Fibroblast of gingiva (primary cell): ENCODE measurements around the gene TNNT3.

Source experiments
- DNase-seq: peaks from one replicate; pipeline ENCODE4 v3.0.0-alpha.2; 2011; ENCODE audit warnings: low read depth

The TNNT3 gene

GRCh38 chr11:1923201-1923956 is 3.9 kb downstream of the TNNT3 start:
- DNase-seq, result no peak

- DNase-seq, result no peak
Observed at GRCh38 chr11:1924181-1924580, 4.7 kb downstream of the TNNT3 start.

- DNase-seq, result no peak
Observed at GRCh38 chr11:1924646-1925372, 5.3 kb downstream of the TNNT3 start.

DNA sequence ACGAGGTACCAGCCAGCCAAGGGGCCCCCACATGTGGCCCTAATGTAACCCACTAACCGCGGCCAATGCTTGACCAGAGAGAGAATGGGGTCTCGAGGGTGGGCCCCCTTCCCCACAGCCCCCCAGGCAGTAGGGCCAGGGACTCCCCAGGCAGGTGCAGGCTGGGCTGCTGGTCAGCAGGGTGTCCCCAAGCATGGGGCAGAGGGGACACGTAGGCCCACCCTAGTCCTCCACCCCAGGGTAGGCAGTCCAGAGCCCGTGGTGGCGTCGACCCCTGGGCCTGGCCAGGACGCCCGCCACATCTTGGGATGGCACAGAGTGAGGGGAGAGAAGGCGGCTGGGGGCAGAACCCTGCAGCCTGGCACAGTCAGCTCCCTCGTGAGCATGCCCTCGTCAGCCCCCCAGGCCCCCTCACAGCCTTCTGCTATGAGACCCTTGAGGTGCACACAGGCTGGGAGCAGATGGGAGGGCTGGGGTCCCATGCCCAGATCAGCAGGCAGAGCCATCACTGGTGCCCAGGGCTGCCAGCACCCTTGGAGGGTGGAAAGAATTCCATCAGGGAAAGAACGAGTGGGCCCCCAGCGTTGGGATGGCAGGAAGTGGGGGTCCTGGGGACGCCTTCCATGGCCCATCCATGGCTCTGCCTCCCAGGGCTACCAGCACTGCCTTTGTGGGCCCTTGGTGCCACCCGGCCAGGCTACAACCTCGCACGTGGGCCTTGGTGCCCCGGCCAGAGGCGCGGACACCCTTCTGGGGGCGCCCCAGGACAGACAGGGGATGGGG is 6.1 kb downstream of the TNNT3 start:
- DNase-seq, result no peak

- no peak for DNase-seq
Observed at GRCh38 chr11:1926156-1927025, 6.9 kb downstream of the TNNT3 start.

GRCh38 chr11:1927026-1927847 is 7.7 kb downstream of the TNNT3 start:
- no peak for DNase-seq

GRCh38 chr11:1927848-1928469 is 8.5 kb downstream of the TNNT3 start:
- DNase-seq, result no peak

GRCh38 chr11:1928470-1928890 is 9.0 kb downstream of the TNNT3 start:
- DNase-seq, result no peak

- DNase-seq, result no peak
Observed at GRCh38 chr11:1928891-1929541, 9.5 kb downstream of the TNNT3 start.

GRCh38 chr11:1929621-1930461 is 10.3 kb downstream of the TNNT3 start:
- DNase-seq, result no peak

- DNase-seq, result no peak
Observed at GRCh38 chr11:1930462-1930830, 10.9 kb downstream of the TNNT3 start.

DNA sequence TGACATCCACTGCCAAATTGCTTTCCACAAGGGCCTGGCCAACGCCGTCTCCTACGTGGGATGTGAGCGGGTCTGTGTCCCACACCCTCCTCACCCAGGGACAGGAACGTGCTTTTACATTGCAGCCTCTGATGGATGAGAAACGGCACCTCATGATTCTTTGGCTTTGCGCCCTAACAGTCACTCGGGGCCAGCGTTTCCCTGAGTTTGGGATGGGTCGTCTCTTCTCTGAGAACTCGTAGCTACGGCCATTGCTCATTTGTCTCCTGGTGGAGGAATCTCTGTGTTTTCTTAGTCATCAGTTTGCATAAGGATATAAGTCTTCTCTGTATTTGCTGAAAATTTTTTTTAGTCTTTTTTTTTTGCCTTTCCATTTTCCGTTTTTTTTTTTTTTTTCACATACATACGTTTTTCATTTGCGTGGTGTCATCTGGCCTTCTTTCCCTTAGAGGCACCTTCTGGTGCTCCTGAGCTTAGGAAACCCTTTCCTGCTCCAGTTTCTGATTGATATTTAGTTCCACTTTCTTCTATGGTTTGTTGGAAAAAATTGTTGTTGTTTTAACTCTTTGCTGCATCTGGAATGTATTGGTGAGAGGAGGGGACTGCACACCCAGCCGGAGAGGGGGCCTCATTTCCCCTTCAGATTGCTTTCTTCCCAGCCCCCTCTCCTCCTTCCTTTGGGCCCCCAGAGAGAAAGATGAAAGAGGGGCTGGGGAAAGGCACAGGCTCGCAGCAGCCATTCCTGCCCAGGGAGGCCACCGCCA is 12.0 kb downstream of the TNNT3 start:
- no peak for DNase-seq

- DNase-seq, result no peak
Observed at GRCh38 chr11:1932105-1932480, 12.6 kb downstream of the TNNT3 start.

- DNase-seq, result no peak
Observed at GRCh38 chr11:1932681-1933080, 13.2 kb downstream of the TNNT3 start.

DNA sequence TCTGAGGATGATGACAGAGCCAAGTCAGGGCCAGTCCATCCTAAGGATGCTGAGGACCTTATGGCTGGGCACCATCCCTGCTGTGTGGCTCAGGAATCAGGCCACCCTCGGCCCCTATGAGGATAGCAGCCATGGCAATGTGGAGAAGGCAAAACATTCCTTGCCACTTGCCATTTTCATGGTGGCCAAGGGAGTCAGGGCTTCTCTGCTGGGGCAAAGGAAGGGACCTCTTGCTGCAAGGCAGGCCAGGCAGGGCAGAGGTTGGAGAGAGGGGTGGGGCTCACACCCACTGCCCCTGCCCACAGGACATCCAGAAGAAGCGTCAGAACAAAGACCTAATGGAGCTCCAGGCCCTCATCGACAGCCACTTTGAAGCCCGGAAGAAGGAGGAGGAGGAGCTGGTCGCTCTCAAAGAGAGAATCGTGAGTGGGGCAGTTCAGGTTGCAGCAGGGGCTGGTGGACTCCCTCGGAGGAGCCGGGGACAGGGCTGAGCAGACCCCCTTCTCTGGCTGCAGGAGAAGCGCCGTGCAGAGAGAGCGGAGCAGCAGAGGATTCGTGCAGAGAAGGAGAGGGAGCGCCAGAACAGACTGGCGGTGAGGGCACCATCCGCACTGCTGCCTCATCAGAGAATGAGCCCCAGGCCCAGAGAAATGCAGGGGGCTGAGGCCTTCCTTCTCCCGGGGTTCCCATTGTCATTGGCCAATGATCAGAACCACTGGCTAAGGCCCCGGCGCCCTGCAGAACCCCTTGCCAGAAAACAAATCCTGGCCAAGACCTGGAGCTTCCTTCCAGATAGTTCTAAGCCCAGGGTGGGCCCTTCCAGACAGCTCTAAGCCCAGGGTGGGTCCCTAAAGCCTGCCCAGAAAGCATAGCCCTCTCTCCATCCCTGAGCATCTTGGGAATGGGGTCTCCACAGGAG is 14.2 kb downstream of the TNNT3 start:
- no peak for DNase-seq

GRCh38 chr11:1934335-1935155 is 15.0 kb downstream of the TNNT3 start:
- no peak for DNase-seq
